IPS-NIHi11 (cell line): ENCODE results near the gene SFXN2.
"Not testable (repeated sequence)": the region's sequence is repeated elsewhere in the genome, so short reads cannot be mapped to it uniquely, and the experiment has no call there.

ENCODE experiments used
- DNase-seq: peaks from one replicate; pipeline ENCODE4 v3.0.0; 2012; ENCODE audit warnings: mixed read lengths, low spot score

The SFXN2 gene

GRCh38 chr10:102753718-102754117, 39.3 kb downstream of the SFXN2 start:
- DNase-seq: no peak

- DNase-seq: no peak
These were observed 42.9 kb downstream of the SFXN2 start for GRCh38 chr10:102757323-102757722.

GRCh38 chr10:102758240-102758932, 44.0 kb downstream of the SFXN2 start:
- no peak for DNase-seq

GRCh38 chr10:102758933-102759262, 44.5 kb downstream of the SFXN2 start:
- DNase-seq: not testable (repeated sequence)

- DNase-seq: no peak
These were observed 45.2 kb downstream of the SFXN2 start for GRCh38 chr10:102759497-102760210.

- no peak for DNase-seq
These were observed 47.5 kb downstream of the SFXN2 start for GRCh38 chr10:102761981-102762380.

GRCh38 chr10:102762401-102763015, 48.1 kb downstream of the SFXN2 start:
- no peak for DNase-seq

GRCh38 chr10:102763037-102763607, 48.7 kb downstream of the SFXN2 start:
- no peak for DNase-seq

GRCh38 chr10:102764470-102765161, 50.2 kb downstream of the SFXN2 start:
- DNase-seq: no peak

- DNase-seq: no peak
These were observed 50.9 kb downstream of the SFXN2 start for GRCh38 chr10:102765336-102765735.

GRCh38 chr10:102767428-102768160, 53.2 kb downstream of the SFXN2 start:
- DNase-seq: no peak

GRCh38 chr10:102769375-102770107, 55.1 kb downstream of the SFXN2 start:
- DNase-seq: no peak

GRCh38 chr10:102770108-102770482, 55.7 kb downstream of the SFXN2 start:
- DNase-seq: no peak

GRCh38 chr10:102770792-102771191, 56.4 kb downstream of the SFXN2 start:
- no peak for DNase-seq

- DNase-seq: no peak
These were observed 58.9 kb downstream of the SFXN2 start for GRCh38 chr10:102773320-102773719.

- DNase-seq: no peak
These were observed 59.5 kb downstream of the SFXN2 start for GRCh38 chr10:102773986-102774385.

GRCh38 chr10:102775201-102775934, 60.9 kb downstream of the SFXN2 start:
- no peak for DNase-seq

GRCh38 chr10:102775935-102776669, 61.7 kb downstream of the SFXN2 start:
- DNase-seq: peak; percentile 38

GRCh38 chr10:102776779-102777456, 62.5 kb downstream of the SFXN2 start:
- DNase-seq: peak; percentile 80
